Skeletal muscle satellite cell (primary cell): ENCODE data around the gene DCDC2.
"Not testable (repeated sequence)": the region's sequence is repeated elsewhere in the genome, so short reads cannot be mapped to it uniquely, and the experiment has no call there.

Experiments
- H3K27me3 ChIP-seq: 2 replicates; pipeline ENCODE4 v1.7.0; 2013; ENCODE audit warnings: low read length; ENCODE audit not compliant: control insufficient read depth, insufficient read depth
- H3K36me3 ChIP-seq: 2 replicates; pipeline ENCODE4 v1.7.0; 2013; ENCODE audit warnings: mild to moderate bottlenecking, control low read depth, low read length; ENCODE audit not compliant: insufficient read depth
- H3K4me1 ChIP-seq: 2 replicates; pipeline ENCODE4 v1.7.0; 2013; ENCODE audit warnings: low read length; ENCODE audit not compliant: control insufficient read depth, insufficient read depth
- H3K4me2 ChIP-seq: 2 replicates; pipeline ENCODE4 v1.7.0; 2013; ENCODE audit warnings: mild to moderate bottlenecking, low read length
- H3K4me3 ChIP-seq: 2 replicates; pipeline ENCODE4 v1.7.0; 2013; ENCODE audit warnings: low read length
- H3K9ac ChIP-seq: 2 replicates; pipeline ENCODE4 v1.7.0; 2013; ENCODE audit warnings: mild to moderate bottlenecking, low read depth, low read length, moderate library complexity
- H3K9me3 ChIP-seq: replicated peaks from 2 replicates; pipeline ENCODE4 v1.7.0; 2013; ENCODE audit warnings: mild to moderate bottlenecking, control low read depth, low read length

Gene DCDC2

GRCh38 chr6:24273096-24273870 is 84.6 kb downstream of the DCDC2 start:
- Histone ChIP-seq H3K9ac (no peak overlapping the region), H3K4me1 (no peaks in the 10 kb centered on the region), H3K4me2 (no peak overlapping the region), H3K27me3 (peaks cover 6% of the 10 kb centered on the region), H3K4me3 (no peak overlapping the region), H3K36me3 (no peaks in the 10 kb centered on the region), H3K9me3 (no peaks in the 10 kb centered on the region)

GRCh38 chr6:24272553-24272952 is 85.3 kb downstream of the DCDC2 start:
- no peak overlapping the region for H3K9ac ChIP-seq
- no peaks in the 10 kb centered on the region for H3K36me3 ChIP-seq
- no peak overlapping the region for H3K4me2 ChIP-seq
- H3K27me3 ChIP-seq, result peaks cover 4% of the 10 kb centered on the region
- H3K4me3 ChIP-seq, result no peak overlapping the region
- H3K9me3 ChIP-seq, result no peaks in the 10 kb centered on the region
- H3K4me1 ChIP-seq, result no peaks in the 10 kb centered on the region

- Histone ChIP-seq H3K9ac (no peak overlapping the region), H3K27me3 (peaks cover 4% of the 10 kb centered on the region), H3K4me1 (no peaks in the 10 kb centered on the region), H3K9me3 (no peaks in the 10 kb centered on the region), H3K4me3 (no peak overlapping the region), H3K36me3 (no peaks in the 10 kb centered on the region), H3K4me2 (no peak overlapping the region)
These were observed 85.7 kb downstream of the DCDC2 start for GRCh38 chr6:24272148-24272547.

GRCh38 chr6:24270011-24270410 is 87.8 kb downstream of the DCDC2 start:
- Histone ChIP-seq H3K36me3 (no peaks in the 10 kb centered on the region), H3K4me2 (no peak overlapping the region), H3K4me3 (no peak overlapping the region), H3K9me3 (no peaks in the 10 kb centered on the region), H3K4me1 (no peaks in the 10 kb centered on the region), H3K27me3 (peaks cover 4% of the 10 kb centered on the region), H3K9ac (no peak overlapping the region)

GRCh38 chr6:24258214-24258613 is 99.6 kb downstream of the DCDC2 start:
- H3K4me3 ChIP-seq, H3K9ac ChIP-seq, H3K4me1 ChIP-seq, H3K9me3 ChIP-seq, H3K36me3 ChIP-seq, H3K4me2 ChIP-seq, H3K27me3 ChIP-seq: not testable (repeated sequence)

GRCh38 chr6:24257282-24257681 is 100.6 kb downstream of the DCDC2 start:
- Histone ChIP-seq H3K4me3 (no peak overlapping the region), H3K4me1 (no peaks in the 10 kb centered on the region), H3K27me3 (no peaks in the 10 kb centered on the region), H3K36me3 (no peaks in the 10 kb centered on the region), H3K9me3 (no peaks in the 10 kb centered on the region), H3K9ac (no peak overlapping the region), H3K4me2 (no peak overlapping the region)

- Histone ChIP-seq H3K9me3 (no peaks in the 10 kb centered on the region), H3K36me3 (no peaks in the 10 kb centered on the region), H3K9ac (no peak overlapping the region)
These were observed 102.2 kb downstream of the DCDC2 start for GRCh38 chr6:24255676-24256075.

GRCh38 chr6:24253360-24253759 is 104.5 kb downstream of the DCDC2 start:
- H3K9me3 ChIP-seq, result no peaks in the 10 kb centered on the region
- H3K9ac ChIP-seq, result no peak overlapping the region
- no peaks in the 10 kb centered on the region for H3K4me1 ChIP-seq
- no peak overlapping the region for H3K4me3 ChIP-seq
- no peak overlapping the region for H3K4me2 ChIP-seq
- H3K27me3 ChIP-seq, result no peaks in the 10 kb centered on the region
- H3K36me3 ChIP-seq, result no peaks in the 10 kb centered on the region

More at GRCh38 chr6:24255676-24256075, 102.2 kb downstream of the DCDC2 start:
- H3K4me2 ChIP-seq, result no peak overlapping the region
- no peaks in the 10 kb centered on the region for H3K4me1 ChIP-seq
- H3K27me3 ChIP-seq, result no peaks in the 10 kb centered on the region
- no peak overlapping the region for H3K4me3 ChIP-seq

- no peaks in the 10 kb centered on the region for H3K36me3 ChIP-seq
- H3K9ac ChIP-seq, result no peak overlapping the region
- H3K27me3 ChIP-seq, result no peaks in the 10 kb centered on the region
These were observed 105.6 kb downstream of the DCDC2 start for GRCh38 chr6:24252280-24252679.

GRCh38 chr6:24251339-24251738 is 106.5 kb downstream of the DCDC2 start:
- no peak overlapping the region for H3K9ac ChIP-seq
- H3K9me3 ChIP-seq, result no peaks in the 10 kb centered on the region
- no peak overlapping the region for H3K4me3 ChIP-seq
- H3K27me3 ChIP-seq, result no peaks in the 10 kb centered on the region
- H3K4me1 ChIP-seq, result no peaks in the 10 kb centered on the region
- no peaks in the 10 kb centered on the region for H3K36me3 ChIP-seq
- H3K4me2 ChIP-seq, result no peak overlapping the region

More at GRCh38 chr6:24252280-24252679, 105.6 kb downstream of the DCDC2 start:
- H3K9me3 ChIP-seq, result no peaks in the 10 kb centered on the region
- no peaks in the 10 kb centered on the region for H3K4me1 ChIP-seq
- no peak overlapping the region for H3K4me3 ChIP-seq
- H3K4me2 ChIP-seq, result no peak overlapping the region

GRCh38 chr6:24249926-24250325 is 107.9 kb downstream of the DCDC2 start:
- H3K9me3 ChIP-seq, result no peaks in the 10 kb centered on the region
- H3K27me3 ChIP-seq, result no peaks in the 10 kb centered on the region
- no peaks in the 10 kb centered on the region for H3K4me1 ChIP-seq
- no peaks in the 10 kb centered on the region for H3K36me3 ChIP-seq
- H3K4me3 ChIP-seq, result no peak overlapping the region
- no peak overlapping the region for H3K9ac ChIP-seq
- no peak overlapping the region for H3K4me2 ChIP-seq

GRCh38 chr6:24245275-24245674 is 112.6 kb downstream of the DCDC2 start:
- no peaks in the 10 kb centered on the region for H3K4me1 ChIP-seq
- no peaks in the 10 kb centered on the region for H3K27me3 ChIP-seq
- no peaks in the 10 kb centered on the region for H3K36me3 ChIP-seq
- no peak overlapping the region for H3K4me3 ChIP-seq
- H3K9ac ChIP-seq, result no peak overlapping the region
- H3K9me3 ChIP-seq, result no peaks in the 10 kb centered on the region
- H3K4me2 ChIP-seq, result no peak overlapping the region
